T-helper 2 cell (primary cell): ENCODE results near the gene RPS6KA1.
A peak's percentile ranks its signal among the peaks of the same experiment; 100 is the strongest.
"Not testable (repeated sequence)": the region's sequence is repeated elsewhere in the genome, so short reads cannot be mapped to it uniquely, and the experiment has no call there.

ENCODE experiments used
- DNase-seq, 5 experiments: peaks; one replicate each; pipeline versions ENCODE4 v3.0.0 to v3.0.0-alpha.2; 2012 to 2022

Gene RPS6KA1

DNA sequence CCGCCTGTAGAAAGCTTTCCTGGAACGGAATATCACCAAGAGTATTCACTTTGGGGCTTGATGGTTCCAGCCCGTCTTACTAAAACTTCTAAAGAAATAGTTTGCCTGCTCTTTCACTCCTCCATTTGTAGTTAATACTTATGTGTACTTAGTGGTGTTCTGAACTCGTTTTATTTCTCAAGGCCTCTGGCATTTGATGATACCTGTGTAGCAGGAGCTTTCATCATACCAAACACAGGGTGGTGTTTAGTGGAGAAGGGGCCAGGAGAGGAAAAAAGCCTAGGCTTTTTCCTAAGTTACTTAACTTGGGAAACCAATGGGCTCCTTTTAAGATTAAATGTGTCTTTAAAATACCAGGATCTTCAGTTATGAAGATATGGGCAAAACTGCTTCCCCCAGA, 74.3 kb downstream of the RPS6KA1 start:
- no peak for DNase-seq

GRCh38 chr1:26607186-26607585, 77.6 kb downstream of the RPS6KA1 start:
- DNase-seq = no peak

- DNase-seq = no peak
Observed at GRCh38 chr1:26608895-26609294, 79.3 kb downstream of the RPS6KA1 start.

DNA sequence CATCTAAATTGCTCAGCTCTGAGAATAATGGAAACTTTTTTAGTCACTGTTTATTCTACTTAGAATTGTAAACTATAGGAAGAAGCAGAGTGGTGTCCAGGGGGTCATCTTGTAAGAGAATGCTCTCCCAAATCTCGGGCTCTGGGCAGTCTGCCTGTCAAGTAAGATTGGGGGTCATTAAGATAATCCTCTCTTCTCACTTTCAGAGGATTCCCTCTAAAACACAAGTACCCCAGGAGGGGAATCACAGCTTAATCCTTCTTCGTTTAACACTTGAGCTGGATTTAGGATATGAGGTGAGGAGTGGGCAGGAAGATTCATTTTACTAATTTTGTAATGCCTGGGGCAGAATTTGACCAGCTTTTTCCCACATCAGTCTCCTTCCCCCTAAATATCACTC, 81.2 kb downstream of the RPS6KA1 start:
- DNase-seq = no peak

DNA sequence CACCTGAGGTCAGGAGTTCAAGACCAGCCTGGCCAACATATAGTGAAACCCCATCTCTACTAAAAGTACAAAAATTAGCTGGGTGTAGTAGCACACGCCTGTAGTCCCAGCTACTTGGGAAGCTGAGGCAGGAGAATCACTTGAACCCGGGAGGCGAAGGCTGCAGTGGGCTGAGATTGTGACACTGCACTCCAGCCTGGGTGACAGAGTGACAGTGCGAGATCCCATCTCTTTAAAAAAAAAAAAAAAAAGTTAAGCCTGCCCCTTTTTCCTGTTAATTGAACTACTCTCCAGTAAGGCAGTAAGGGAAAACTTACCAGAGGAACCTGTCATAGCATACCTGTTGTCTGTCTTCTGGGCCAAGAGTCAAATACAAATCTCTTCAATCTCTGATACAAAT, 83.1 kb downstream of the RPS6KA1 start:
- not testable (repeated sequence) for DNase-seq

- peak in 1 of 5 experiments; percentile 41 for DNase-seq
Observed at GRCh38 chr1:26614655-26615411, 85.3 kb downstream of the RPS6KA1 start.

GRCh38 chr1:26616881-26617280, 87.3 kb downstream of the RPS6KA1 start:
- DNase-seq = no peak

GRCh38 chr1:26618561-26618960, 89.0 kb downstream of the RPS6KA1 start:
- DNase-seq = no peak
